Fibroblast of the conjunctiva (primary cell): ENCODE measurements around the gene HMGCLL1.

Experiments used
- DNase-seq: peaks from one replicate; pipeline ENCODE4 v3.0.0-alpha.2; 2010; ENCODE audit warnings: low read depth

The HMGCLL1 gene

GRCh38 chr6:55578537-55579363 lies at the start of gene HMGCLL1:
Gene HMGCLL1 (minus strand): TSS chr6:55579192. CDS start chr6:55579055, 137 bp downstream.
- DNase-seq, result no peak

GRCh38 chr6:55621993-55622392 lies 43.0 kb upstream of the HMGCLL1 start:
- DNase-seq, result no peak

DNA sequence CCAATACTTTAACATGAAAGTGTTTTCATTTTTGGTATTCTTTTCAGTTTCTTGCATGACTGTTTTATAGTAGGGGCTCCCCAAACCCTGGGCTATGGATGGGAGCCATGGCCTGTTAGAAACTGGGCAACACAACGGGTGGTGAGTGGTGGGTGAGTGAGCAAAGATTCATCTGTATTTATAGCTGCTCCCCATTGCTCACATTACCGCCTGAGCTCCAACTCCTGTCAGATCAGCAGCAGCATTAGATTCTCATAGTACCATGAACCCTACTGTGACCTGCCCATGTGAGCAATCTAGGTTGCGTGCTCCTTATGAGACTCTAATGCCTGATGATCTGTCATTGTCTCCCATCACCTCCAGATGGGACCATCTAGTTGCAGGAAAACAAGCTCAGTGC lies 42.3 kb upstream of the HMGCLL1 start:
- DNase-seq, result no peak

GRCh38 chr6:55617272-55617671 lies 38.3 kb upstream of the HMGCLL1 start:
- peak; percentile 29 for DNase-seq

- DNase-seq, result no peak
Observed at GRCh38 chr6:55604021-55604420, 25.0 kb upstream of the HMGCLL1 start.

DNA sequence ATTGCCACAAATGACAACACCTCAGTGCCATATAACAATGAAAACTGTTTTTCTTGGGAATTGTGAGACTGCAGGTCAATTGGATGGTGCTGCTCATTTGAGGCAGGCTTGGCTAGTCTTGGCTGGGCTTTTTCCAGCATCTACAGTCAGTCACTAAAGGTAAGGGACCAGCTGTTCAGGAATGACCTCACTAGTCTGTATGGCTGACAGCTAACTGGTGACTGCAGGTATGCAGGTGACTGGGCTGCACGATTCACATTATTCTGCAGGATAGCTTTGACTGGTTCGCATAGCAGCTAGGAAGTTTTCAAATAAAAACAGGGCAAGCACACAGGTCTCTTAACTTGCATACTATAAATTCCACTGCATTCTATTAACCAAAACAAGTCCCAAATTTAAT lies 22.1 kb upstream of the HMGCLL1 start:
- DNase-seq, result no peak

DNA sequence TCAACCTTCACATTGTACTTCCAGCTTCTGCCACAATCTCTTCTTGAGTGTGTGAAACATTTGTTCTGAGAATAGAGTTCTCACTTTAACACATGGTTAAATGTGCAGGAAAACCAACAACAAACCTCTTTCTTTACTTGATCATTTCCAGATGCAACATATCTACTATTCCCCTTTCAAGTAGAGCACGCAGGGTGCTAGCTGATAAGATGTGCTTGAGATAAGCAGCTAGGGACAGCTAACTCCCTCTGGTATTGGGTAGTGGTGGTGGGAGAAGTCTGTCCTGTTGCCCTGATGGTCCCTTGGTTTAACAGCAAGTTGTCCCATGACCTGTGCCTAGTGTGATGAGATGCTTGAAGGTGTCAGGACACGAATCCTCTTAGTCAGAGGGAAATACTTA lies 15.4 kb upstream of the HMGCLL1 start:
- no peak for DNase-seq

- DNase-seq, result no peak
Observed at GRCh38 chr6:55584654-55585354, 5.8 kb upstream of the HMGCLL1 start.

- no peak for DNase-seq
Observed at GRCh38 chr6:55576811-55577210, 2.2 kb downstream of the HMGCLL1 start.

DNA sequence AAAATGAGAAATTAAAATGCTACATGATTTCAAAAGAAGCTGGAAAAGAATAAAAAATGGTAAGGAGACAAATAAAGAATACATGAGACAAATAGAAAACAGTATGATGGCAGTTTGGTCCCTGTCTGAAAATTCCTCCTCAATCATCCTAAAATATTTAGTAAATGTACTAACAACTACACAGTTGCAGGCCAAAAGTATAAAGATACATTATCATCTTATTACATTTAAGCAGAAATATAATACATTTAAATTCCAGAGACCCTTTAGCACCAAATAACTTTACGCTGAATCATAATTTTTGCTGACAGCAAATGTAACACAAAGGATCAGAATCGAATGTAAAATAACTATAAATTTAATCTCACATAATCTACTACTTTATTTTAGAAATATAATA lies 4.4 kb downstream of the HMGCLL1 start:
- DNase-seq, result no peak

GRCh38 chr6:55569638-55570037 lies 9.4 kb downstream of the HMGCLL1 start:
- no peak for DNase-seq

DNA sequence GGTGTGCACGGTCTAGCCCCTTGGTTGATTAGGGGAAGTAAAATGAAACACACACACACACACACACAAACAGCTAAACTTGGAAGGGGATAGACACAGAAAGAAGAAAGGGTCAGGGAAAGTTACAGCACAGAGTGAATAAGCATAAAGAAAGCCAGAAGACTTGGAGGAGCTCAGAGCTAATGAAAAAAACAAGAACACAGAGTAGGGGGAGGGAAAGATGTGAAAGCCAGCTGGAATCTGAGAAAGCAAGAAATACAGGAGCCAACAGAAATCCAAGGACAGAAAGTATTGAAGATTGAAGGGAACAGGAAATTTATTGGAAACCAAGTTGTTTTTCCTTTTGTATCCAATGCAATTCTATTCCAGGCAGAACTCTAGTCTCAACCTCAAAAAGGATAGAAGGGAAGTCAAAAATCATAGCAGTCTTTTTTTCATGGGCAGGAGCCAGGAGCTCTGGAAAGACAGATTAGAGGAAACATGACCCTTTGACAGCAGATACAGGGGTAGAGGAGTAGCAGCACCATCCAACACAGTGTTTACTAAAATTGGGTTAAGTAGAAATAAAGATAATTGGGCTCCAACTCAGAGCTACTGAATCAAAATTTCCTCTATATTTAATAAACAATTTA lies 10.1 kb downstream of the HMGCLL1 start:
- no peak for DNase-seq

GRCh38 chr6:55567558-55567957 lies 11.4 kb downstream of the HMGCLL1 start:
- DNase-seq, result no peak

GRCh38 chr6:55566036-55566710 lies 12.8 kb downstream of the HMGCLL1 start:
- DNase-seq, result no peak

DNA sequence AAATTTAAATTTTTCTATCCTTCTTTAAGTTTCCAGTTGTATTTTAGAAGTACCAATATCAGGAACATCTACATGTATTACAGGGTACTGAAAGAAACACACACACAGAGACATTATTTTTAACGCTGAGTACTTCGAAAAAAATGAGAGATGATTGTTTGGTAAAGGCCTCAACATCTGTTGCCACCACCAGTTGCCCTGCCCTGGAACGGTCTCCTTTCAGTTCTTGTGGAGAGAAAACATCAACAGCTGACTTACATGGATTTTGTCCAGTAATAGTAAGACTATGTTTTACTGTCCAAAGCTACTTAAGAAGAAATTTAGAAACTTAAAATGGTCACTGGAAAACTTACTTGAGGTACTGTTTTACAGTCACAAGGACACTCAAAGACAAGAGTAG lies 16.7 kb downstream of the HMGCLL1 start:
- no peak for DNase-seq

GRCh38 chr6:55560290-55560885 lies 18.6 kb downstream of the HMGCLL1 start:
- DNase-seq, result no peak

DNA sequence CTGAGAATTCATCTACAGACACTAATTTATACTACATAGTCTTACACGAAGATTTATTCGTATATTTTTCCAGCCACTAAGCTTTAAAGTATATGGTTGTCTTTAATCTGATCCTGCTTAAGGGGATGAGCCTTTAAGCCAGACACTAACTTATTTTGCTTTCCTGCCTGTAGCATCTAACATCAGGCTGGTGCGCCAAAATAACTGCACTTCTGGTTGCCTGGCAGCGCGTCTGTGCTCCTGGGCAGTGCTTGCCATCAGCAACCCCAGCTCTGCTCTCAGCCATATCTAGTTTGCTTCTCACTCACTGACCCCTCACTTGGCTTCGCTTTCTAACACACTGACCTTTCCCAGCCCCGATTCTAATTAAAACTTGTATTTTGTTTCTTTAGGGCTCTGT lies 21.8 kb downstream of the HMGCLL1 start:
- no peak for DNase-seq

GRCh38 chr6:55545791-55546190 lies 33.2 kb downstream of the HMGCLL1 start:
- no peak for DNase-seq

- DNase-seq, result no peak
Observed at GRCh38 chr6:55543633-55544309, 35.2 kb downstream of the HMGCLL1 start.

DNA sequence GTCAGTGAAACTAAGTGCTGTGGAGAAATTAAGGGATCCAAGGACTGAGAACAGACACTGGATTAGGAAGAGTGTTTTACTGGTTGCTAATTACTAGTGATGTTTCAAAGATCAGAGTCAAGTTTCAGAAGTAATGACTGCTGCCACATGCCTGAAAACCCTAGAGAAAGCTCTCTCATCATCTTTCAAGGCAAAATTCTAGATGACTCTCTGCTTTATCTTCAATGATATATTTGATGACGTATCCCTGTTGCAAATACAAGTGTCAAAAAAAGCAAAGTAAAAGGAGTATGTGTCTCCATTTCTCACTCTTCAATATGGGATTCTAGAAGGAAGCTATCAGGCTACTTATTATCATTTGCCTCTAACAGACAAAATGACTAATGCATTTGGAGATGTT lies 38.0 kb downstream of the HMGCLL1 start:
- no peak for DNase-seq

DNA sequence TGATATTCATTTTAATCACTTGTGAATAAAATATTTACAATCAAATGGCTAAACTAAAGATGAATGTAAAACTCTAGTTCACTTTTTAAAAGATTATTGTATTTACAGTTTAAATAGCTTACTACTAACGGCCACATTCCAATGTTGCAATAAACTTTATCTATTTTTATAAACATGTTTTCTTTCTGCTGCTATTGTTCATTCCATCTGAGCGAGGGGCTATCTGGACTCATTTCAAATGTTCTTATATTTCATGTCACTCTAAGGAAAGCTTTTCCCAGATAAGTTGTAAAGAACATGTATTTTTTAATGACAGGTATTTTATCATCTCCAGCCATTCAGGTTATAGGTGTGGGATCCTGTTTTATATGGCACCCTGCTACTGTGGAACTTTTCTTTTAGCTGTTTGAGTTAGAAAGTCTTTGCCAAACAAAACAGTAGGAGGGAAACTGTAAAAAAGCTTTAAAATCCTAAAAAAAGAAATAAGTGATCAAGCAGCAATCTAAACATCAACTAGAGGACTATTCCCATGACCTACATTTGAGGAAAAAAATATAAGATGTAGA lies 42.5 kb downstream of the HMGCLL1 start:
- DNase-seq, result no peak
